Lower lobe of right lung (tissue), 2 donors: ENCODE data around the gene BLTP3B. TPM values are rescaled to one million over a fixed set of nuclear protein-coding genes. Genes with fewer than 3 reads are reported as not detected.

ENCODE experiments used
- ATAC-seq, 2 donors: fragments of 200-7000 bp; cut with Tn5 transposase; one replicate each; pipeline ENCODE4 v1.9.1; 2020 to 2022; ENCODE audit warnings: mild to moderate bottlenecking in 2 of 2, moderate library complexity in 2 of 2
- DNase-seq: peaks from one replicate; pipeline ENCODE4 v3.0.0-alpha.2; 2020
- H3K27ac ChIP-seq: fragments of 200-600 bp; one replicate; pipeline ENCODE4 v1.8.0; 2022
- H3K27me3 ChIP-seq: fragments of 200-600 bp; one replicate; pipeline ENCODE4 v1.8.0; 2022; ENCODE audit warnings: low read depth
- H3K36me3 ChIP-seq: fragments of 200-600 bp; one replicate; pipeline ENCODE4 v1.8.0; 2022; ENCODE audit warnings: mild to moderate bottlenecking
- H3K4me1 ChIP-seq: fragments of 200-600 bp; one replicate; pipeline ENCODE4 v1.8.0; 2022
- H3K4me3 ChIP-seq: fragments of 200-600 bp; one replicate; pipeline ENCODE4 v1.8.0; 2022; ENCODE audit warnings: mild to moderate bottlenecking
- H3K9me3 ChIP-seq: fragments of 200-600 bp; one replicate; pipeline ENCODE4 v1.8.0; 2022
- intact Hi-C: fragments of 100-400 bp; cut with DNase I; formaldehyde crosslinking; loops from one replicate; pipeline ENCODE4 v1.11.0; 2022
- total RNA-seq: library from RNA; stranded (reverse); fragmentation: NEBNext Ultra II Directional; extraction: Animal tissue kit (Norgen Biotek cat#: 25700); gene quantifications from one replicate; pipeline ENCODE4 v1.2.1, GENCODE V29; 2021
- TF ChIP-seq, protein P1 (sequence below): fragments of 200-600 bp; IDR thresholded peaks from one replicate; pipeline ENCODE4 v1.8.0; 2022; ENCODE audit warnings: antibody characterized with exemption, mild to moderate bottlenecking
- donor health status: DM: no; HTN: yes; CAD: no; lungs with severe emphysema.

Gene BLTP3B
- total RNA-seq, 1 donor from 2014 or later = 24.2 TPM

DNA sequence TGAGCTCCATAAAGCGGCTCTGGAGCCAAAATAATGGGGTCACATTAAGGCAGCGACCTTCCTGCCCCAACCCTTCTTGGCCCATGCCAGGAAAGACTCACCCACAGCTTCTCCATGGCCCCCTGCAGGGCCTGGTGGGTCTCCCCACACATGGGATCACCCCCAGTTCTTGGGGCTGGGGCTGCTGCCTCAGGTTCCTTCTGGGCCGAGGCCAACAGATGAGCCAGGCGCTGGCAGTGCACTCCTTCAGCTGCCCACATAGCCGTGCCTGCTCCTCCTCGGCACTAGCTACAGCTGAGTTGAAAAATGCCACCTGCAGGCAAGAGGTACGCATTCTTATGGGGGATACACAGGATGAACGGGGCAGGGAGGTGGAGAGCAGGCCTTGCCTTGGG lies 14.8 kb upstream of the BLTP3B start:
- Histone ChIP-seq H3K27me3 (no peaks in the 10 kb centered on the region), H3K4me1 (no peaks in the 10 kb centered on the region), H3K9me3 (no peaks in the 10 kb centered on the region), H3K4me3 (no peak overlapping the region), H3K27ac (no peak overlapping the region), H3K36me3 (no peaks in the 10 kb centered on the region)
- DNase-seq (no peak), ATAC-seq (no peak)
- TF ChIP-seq, protein P1, sequence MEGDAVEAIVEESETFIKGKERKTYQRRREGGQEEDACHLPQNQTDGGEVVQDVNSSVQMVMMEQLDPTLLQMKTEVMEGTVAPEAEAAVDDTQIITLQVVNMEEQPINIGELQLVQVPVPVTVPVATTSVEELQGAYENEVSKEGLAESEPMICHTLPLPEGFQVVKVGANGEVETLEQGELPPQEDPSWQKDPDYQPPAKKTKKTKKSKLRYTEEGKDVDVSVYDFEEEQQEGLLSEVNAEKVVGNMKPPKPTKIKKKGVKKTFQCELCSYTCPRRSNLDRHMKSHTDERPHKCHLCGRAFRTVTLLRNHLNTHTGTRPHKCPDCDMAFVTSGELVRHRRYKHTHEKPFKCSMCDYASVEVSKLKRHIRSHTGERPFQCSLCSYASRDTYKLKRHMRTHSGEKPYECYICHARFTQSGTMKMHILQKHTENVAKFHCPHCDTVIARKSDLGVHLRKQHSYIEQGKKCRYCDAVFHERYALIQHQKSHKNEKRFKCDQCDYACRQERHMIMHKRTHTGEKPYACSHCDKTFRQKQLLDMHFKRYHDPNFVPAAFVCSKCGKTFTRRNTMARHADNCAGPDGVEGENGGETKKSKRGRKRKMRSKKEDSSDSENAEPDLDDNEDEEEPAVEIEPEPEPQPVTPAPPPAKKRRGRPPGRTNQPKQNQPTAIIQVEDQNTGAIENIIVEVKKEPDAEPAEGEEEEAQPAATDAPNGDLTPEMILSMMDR = no peak
- intact Hi-C loops = loop anchor here (10.0 kb wide), 1 partner anchor 63 kb away; no protein-coding TSS in a partner anchor

DNA sequence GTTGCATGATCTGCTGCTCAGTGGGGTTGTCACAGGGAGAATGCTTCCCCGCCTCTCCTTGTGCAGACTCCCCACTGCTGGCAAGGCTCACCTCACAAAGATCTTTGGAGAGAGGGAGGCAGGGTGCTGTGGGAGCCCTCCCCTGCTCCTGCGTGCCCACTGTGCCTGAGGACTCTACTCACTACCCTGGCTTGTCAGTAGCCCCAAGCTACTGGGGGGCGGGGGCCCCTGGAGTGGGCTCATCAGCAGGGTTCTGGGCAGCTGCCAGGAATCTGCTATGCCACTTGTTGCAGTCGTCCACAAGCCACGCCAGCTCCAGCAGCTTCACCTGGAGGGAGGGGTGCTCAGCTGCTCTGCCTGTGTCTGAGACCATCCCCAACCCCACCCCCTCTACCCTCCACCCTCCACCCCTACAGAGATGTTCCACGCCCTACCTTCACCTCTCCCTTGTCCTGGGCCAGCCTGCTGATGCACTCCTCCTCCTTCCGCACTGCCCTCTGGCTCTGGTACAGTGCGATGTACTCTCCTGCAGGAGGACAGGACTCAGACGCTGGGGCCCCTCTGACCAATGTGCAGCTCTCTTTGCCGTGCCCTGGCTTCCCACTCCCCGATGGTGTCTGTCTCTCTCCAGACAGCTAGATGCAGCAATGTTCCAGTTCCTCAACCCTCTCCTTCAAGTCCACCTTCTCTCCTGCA lies 14.2 kb upstream of the BLTP3B start:
- no peaks in the 10 kb centered on the region for H3K36me3 ChIP-seq
- intact Hi-C loops = loop anchor here (10.0 kb wide), 1 partner anchor 62 kb away; no protein-coding TSS in a partner anchor
- no peaks in the 10 kb centered on the region for H3K4me1 ChIP-seq
- H3K4me3 ChIP-seq = no peak overlapping the region
- no peaks in the 10 kb centered on the region for H3K27me3 ChIP-seq
- ATAC-seq (peak; percentile 11 to 13), DNase-seq (no peak)
- TF ChIP-seq, protein P1 = no peak
- no peaks in the 10 kb centered on the region for H3K9me3 ChIP-seq
- H3K27ac ChIP-seq = no peak overlapping the region

DNA sequence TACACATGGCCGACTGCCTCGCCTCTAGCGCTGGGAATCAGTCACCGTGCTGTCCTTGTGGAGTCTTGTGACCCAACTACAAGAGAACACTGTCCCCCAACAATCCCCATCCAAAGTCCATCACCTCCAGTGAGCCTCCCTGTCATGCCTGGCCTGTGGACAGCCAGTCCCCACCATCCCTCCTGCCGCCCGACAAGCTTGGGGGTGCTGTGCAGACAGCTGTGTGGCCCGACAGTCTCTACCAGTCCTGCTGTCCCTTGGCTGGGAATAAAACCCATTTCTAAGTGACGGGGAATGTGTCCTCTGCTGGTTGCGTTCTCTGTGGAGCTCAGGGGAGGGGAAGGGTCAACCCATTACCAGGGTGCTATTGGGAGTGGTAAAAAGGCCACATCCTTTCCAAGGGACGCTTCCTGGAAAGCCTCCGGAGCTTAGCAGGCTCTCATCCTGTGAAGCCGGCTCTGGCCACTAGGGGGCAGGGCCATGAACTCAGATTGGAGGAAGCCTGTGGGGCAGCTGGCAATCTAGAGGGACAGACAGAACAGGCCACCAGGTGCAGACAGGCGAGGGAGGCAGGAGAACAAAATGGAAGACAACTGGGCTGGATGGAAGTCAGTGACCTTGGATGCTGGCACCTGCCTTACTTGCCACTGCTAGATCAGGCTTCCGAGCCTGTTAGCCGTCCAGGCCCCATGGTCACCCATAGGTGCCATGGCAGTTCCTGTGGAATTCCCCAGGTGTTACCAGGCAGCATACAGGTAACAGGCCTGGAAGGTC lies 12.0 kb upstream of the BLTP3B start:
- no peak overlapping the region for H3K27ac ChIP-seq
- ATAC-seq (peak; percentile 59 to 68), DNase-seq (peak; percentile 84)
- no peaks in the 10 kb centered on the region for H3K27me3 ChIP-seq
- no peak overlapping the region for H3K4me3 ChIP-seq
- H3K36me3 ChIP-seq = no peaks in the 10 kb centered on the region
- H3K9me3 ChIP-seq = no peaks in the 10 kb centered on the region
- TF ChIP-seq, protein P1 = peak; percentile 85
- H3K4me1 ChIP-seq = no peaks in the 10 kb centered on the region
- intact Hi-C loops = loop anchor here (10.0 kb wide), 1 partner anchor 60 kb away; no protein-coding TSS in a partner anchor

DNA sequence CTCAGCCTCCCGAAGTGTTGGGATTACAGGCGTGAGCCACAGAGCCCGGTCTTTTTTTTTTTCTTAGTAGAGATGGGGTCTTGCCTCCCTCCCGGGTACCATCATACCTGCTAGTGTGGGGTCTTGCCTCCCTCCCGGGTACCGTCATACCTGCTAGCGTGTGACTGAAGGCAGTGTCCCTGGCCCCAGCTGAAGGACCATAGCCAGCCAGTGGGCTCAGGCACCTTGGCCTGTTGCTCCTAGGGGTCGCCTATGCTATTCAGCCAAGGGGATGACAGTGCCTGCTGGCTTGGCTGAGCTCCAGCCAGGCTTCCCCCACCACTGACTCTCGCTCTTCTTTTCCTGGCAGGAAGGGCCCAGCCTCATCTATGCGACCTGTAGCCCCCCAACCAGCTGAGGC lies 10.5 kb upstream of the BLTP3B start:
- intact Hi-C loops = loop anchor here (10.0 kb wide), 1 partner anchor 58 kb away; no protein-coding TSS in a partner anchor
- ATAC-seq = no peak
- H3K4me1 ChIP-seq = no peaks in the 10 kb centered on the region

DNA sequence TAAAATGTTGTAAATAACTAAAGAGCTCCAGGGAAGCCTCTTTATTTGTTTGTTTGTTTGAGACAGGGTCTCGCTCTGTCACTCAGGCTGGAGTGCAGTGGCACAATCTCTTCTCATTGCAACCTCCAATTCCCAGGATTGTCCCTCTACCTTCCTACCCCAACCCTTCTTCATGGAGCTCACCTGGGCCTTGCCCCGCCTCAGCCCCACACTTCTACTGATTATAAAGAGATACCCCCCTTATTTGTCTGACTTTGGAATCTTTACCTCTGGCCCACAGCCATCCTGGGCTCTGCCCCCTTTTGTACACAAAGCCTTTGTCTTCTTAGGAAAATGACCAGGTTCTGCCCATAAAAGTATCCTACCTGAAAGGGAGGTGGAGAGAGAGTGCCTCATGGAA lies 9.1 kb upstream of the BLTP3B start:
- no peak for DNase-seq
- TF ChIP-seq, protein P1 = no peak

More for the DNA sequence above, 10.5 kb upstream of the BLTP3B start:
- TF ChIP-seq, protein P1 = no peak
- H3K9me3 ChIP-seq = no peaks in the 10 kb centered on the region
- no peaks in the 10 kb centered on the region for H3K36me3 ChIP-seq
- H3K4me3 ChIP-seq = no peak overlapping the region
- H3K27me3 ChIP-seq = no peaks in the 10 kb centered on the region
- DNase-seq = no peak
- no peak overlapping the region for H3K27ac ChIP-seq

More for the DNA sequence above, 9.1 kb upstream of the BLTP3B start:
- Histone ChIP-seq H3K4me3 (no peak overlapping the region), H3K27me3 (no peaks in the 10 kb centered on the region), H3K9me3 (no peaks in the 10 kb centered on the region), H3K36me3 (no peaks in the 10 kb centered on the region), H3K27ac (no peak overlapping the region), H3K4me1 (no peaks in the 10 kb centered on the region)
- intact Hi-C loops = loop anchor here (10.0 kb wide), 1 partner anchor 57 kb away; no protein-coding TSS in a partner anchor
- ATAC-seq = no peak
